ENCODE data around the gene RTCA. TPM values are rescaled to one million over a fixed set of nuclear protein-coding genes. Genes with fewer than 3 reads are reported as not detected.
A peak's percentile ranks its signal among the peaks of the same experiment; 100 is the strongest.
"Not testable (repeated sequence)": the region's sequence is repeated elsewhere in the genome, so short reads cannot be mapped to it uniquely, and the experiment has no call there.

RTCA gene
- total RNA-seq, 1 donor from 2014 or later, result 29.6 TPM

- TF ChIP-seq CTCF (conservative IDR thresholded peaks at IDR 0.05), result no peak
- Mint-ChIP-seq H3K4me1 (peaks cover 9% of the 10 kb centered on the region), H3K36me3 (ENCODE audit: low read depth) (peaks cover 3% of the 10 kb centered on the region), H3K4me3 (no peak within 1 kb of the TSS), H3K27me3 (ENCODE audit: low read depth) (peaks cover 9% of the 10 kb centered on the region), H3K9me3 (no peaks in the 10 kb centered on the region), H3K27ac (ENCODE audit: unreplicated experiment) (no peak within 1 kb of the TSS)
- peak; percentile 86 for DNase-seq (ENCODE audit: low read depth, low spot score)
These were observed 16.3 kb upstream of the RTCA start, which contains the start of gene DBT for GRCh38 chr1:100249537-100250257. Gene DBT (minus strand): TSS chr1:100249834. CDS start chr1:100249820, 14 bp downstream.

- peaks cover 11% of the 10 kb centered on the region for H3K27me3 Mint-ChIP-seq (ENCODE audit: low read depth)
- no peak overlapping the region for H3K27ac Mint-ChIP-seq (ENCODE audit: unreplicated experiment)
- peaks cover 3% of the 10 kb centered on the region for H3K36me3 Mint-ChIP-seq (ENCODE audit: low read depth)
- no peaks in the 10 kb centered on the region for H3K9me3 Mint-ChIP-seq
- H3K4me3 Mint-ChIP-seq, result no peak overlapping the region
- TF ChIP-seq CTCF (conservative IDR thresholded peaks at IDR 0.05), result no peak
- DNase-seq (ENCODE audit: low read depth, low spot score), result no peak
- H3K4me1 Mint-ChIP-seq, result peaks cover 9% of the 10 kb centered on the region
These were observed 15.8 kb upstream of the RTCA start for GRCh38 chr1:100250264-100250663.

- Mint-ChIP-seq H3K4me1 (peaks cover 9% of the 10 kb centered on the region), H3K27me3 (ENCODE audit: low read depth) (peaks cover 13% of the 10 kb centered on the region), H3K36me3 (ENCODE audit: low read depth) (peaks cover 3% of the 10 kb centered on the region), H3K9me3 (no peaks in the 10 kb centered on the region), H3K27ac (ENCODE audit: unreplicated experiment) (no peak overlapping the region), H3K4me3 (no peak overlapping the region)
- no peak for TF ChIP-seq CTCF (conservative IDR thresholded peaks at IDR 0.05)
- DNase-seq (ENCODE audit: low read depth, low spot score), result no peak
These were observed 15.2 kb upstream of the RTCA start for GRCh38 chr1:100250807-100251206.

- TF ChIP-seq CTCF (conservative IDR thresholded peaks at IDR 0.05), result no peak
- no peaks in the 10 kb centered on the region for H3K36me3 Mint-ChIP-seq (ENCODE audit: low read depth)
- H3K9me3 Mint-ChIP-seq, result no peaks in the 10 kb centered on the region
- no peaks in the 10 kb centered on the region for H3K4me1 Mint-ChIP-seq
- H3K27me3 Mint-ChIP-seq (ENCODE audit: low read depth), result peaks cover 14% of the 10 kb centered on the region
- H3K4me3 Mint-ChIP-seq, result no peak overlapping the region
- DNase-seq (ENCODE audit: low read depth, low spot score), result no peak
- no peak overlapping the region for H3K27ac Mint-ChIP-seq (ENCODE audit: unreplicated experiment)
These were observed 13.1 kb upstream of the RTCA start for GRCh38 chr1:100252901-100253300.

GRCh38 chr1:100253552-100253951 is 12.5 kb upstream of the RTCA start:
- Mint-ChIP-seq H3K27ac (ENCODE audit: unreplicated experiment) (no peak overlapping the region), H3K27me3 (ENCODE audit: low read depth) (peaks cover 14% of the 10 kb centered on the region)

GRCh38 chr1:100256273-100256672 is 9.7 kb upstream of the RTCA start:
- H3K36me3 Mint-ChIP-seq (ENCODE audit: low read depth); DNase-seq (ENCODE audit: low read depth, low spot score); H3K4me3 Mint-ChIP-seq; H3K9me3 Mint-ChIP-seq; H3K4me1 Mint-ChIP-seq; H3K27ac Mint-ChIP-seq (ENCODE audit: unreplicated experiment): not testable (repeated sequence)
- H3K27me3 Mint-ChIP-seq (ENCODE audit: low read depth), result peaks cover 14% of the 10 kb centered on the region

More at GRCh38 chr1:100253552-100253951, 12.5 kb upstream of the RTCA start:
- Mint-ChIP-seq H3K4me3 (no peak overlapping the region), H3K4me1 (no peaks in the 10 kb centered on the region), H3K36me3 (ENCODE audit: low read depth) (no peaks in the 10 kb centered on the region), H3K9me3 (no peaks in the 10 kb centered on the region)
- DNase-seq (ENCODE audit: low read depth, low spot score), result no peak
- no peak for TF ChIP-seq CTCF (conservative IDR thresholded peaks at IDR 0.05)

GRCh38 chr1:100258427-100258826 is 7.6 kb upstream of the RTCA start:
- not testable (repeated sequence) for H3K9me3 Mint-ChIP-seq; H3K27me3 Mint-ChIP-seq (ENCODE audit: low read depth); H3K4me1 Mint-ChIP-seq; H3K27ac Mint-ChIP-seq (ENCODE audit: unreplicated experiment); H3K4me3 Mint-ChIP-seq; DNase-seq (ENCODE audit: low read depth, low spot score)
- peaks cover 13% of the 10 kb centered on the region for H3K36me3 Mint-ChIP-seq (ENCODE audit: low read depth)
